ENCODE data around the gene JTB. TPM values are rescaled to one million over a fixed set of nuclear protein-coding genes. Genes with fewer than 3 reads are reported as not detected.

The JTB gene
- total RNA-seq, 1 donor from 2014 or later = 118 TPM

DNA sequence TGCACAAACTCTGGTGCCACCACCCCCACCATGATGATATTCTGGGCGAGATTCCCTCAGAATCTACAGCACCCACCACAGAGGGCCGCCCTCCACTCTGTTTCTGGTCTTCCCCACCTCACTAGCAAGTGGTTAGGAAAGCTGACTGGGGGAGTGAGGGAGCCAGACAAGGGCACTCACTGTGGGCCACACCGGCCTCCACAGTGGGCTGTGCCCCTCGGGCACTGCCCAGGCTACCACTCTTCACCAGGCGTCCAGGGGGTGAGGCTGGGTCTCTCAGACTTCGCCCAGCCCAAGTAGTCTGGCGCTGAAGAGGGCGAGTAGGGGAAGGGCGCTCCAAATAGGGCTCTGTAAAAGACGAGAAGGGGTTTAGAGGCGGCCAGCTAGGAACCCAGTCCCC lies 43.5 kb downstream of the JTB start:
- DNase-seq (ENCODE audit: low read depth in 2 of 2) = no peak

GRCh38 chr1:153933430-153933829 lies 44.0 kb downstream of the JTB start:
- no peak for DNase-seq (ENCODE audit: low read depth in 2 of 2)

GRCh38 chr1:153932156-153933131 lies 45.0 kb downstream of the JTB start:
- DNase-seq (ENCODE audit: low read depth in 2 of 2) = no peak

DNA sequence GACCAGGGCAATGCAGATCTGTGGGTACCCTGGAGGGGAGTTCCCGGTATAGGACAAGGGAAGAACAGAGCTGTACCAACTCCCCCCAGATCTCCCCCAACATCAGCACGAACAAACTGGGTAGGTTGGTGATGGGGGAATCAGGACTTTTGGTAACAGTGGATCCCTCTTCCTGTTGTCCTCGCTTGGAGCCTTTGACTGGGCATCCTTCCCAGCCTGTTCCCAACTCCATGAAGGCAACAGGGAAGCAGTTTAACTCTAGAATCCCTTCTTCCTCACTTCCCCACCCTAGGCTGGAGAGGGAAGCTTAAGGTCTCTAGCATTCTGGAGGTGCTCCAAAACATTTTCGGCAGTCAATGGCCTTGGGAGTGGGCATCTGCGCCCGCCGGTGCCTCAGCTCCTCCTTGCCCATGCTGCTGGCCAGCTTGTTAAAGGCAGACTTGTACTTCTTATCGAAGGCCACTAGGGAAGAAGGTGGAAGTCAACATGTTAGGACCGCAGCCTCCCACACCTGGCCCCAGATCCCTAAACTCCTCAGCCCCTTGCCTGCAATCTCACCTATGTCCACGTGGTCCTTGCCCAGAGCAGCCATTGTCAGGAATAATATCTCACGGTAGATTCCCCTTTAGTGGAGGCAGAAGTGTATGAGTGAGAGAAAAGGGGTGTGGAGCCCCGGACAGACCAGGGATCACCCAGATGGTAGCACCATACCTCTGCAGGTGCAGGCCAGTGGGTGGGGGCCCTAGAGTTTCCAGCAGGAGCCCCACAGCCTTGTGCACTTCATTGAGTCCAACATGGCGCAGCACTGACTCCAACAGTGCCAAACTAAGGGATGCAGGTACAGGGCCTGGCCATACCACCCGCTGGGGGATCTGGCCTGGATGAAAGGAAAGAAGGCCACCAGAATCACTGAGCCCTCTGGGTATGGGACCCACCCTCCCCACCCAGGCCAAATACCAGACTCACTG lies 47.2 kb downstream of the JTB start:
- no peak for DNase-seq (ENCODE audit: low read depth in 2 of 2)

DNA sequence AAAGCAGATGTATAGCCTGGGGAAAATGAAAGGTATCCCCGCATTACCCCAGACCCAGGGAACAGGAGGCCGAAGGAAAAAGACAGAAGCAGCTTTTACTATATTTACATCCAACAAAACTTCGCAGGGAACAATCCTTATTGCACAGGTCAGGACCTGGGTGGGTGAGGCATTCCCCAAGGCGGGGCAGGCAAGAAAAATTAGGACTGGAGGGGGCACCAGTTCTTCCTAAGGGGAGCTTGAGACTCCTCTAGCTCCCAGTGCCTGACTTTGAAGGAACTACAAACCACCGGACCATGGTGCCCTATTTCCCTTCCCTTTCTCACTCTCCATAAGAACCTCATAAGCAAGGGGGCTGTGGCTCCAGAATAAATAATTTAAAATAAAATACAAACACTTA lies 48.0 kb downstream of the JTB start:
- DNase-seq (ENCODE audit: low read depth in 2 of 2) = no peak

DNA sequence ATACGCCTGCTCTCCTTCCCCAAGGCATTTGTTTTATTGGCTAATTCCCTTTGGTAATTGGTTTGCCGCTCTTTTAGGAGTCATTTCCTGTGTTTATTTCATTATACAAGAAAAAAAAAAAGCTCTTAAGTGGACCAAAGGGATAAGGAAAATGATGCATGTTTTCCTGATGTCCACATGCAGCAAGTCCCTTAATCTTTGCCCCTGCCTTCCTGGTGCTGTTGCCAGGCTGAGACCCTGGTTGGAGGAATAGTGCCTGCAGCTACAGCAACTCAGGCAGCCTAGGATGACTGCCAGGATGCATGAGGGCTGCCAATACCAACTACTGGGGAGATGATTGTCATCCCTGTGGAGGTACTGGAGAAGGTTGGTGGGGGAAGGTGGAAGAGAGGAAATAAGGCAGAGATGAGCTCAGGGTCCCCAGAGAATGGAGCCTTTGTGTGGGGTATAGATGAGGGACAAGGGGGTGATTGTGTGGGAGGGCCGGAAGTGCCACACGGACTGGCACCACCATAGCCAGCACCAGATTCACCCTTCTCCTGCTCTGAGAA lies 48.6 kb downstream of the JTB start:
- DNase-seq (ENCODE audit: low read depth in 2 of 2) = peak in 1 of 2 donors; percentile 88

GRCh38 chr1:153928245-153928644 lies 49.2 kb downstream of the JTB start:
- no peak for DNase-seq (ENCODE audit: low read depth in 2 of 2)

- no peak for DNase-seq (ENCODE audit: low read depth in 2 of 2)
Observed at GRCh38 chr1:153926405-153926804, 51.1 kb downstream of the JTB start.

Other genes with a start within 250 kb of the JTB start
- 12.2 and 20.6 TPM in 2 replicates for gene INTS3, start 249.6 kb downstream of the JTB start, total RNA-seq
- gene SLC27A3, start 202.3 kb downstream of the JTB start, total RNA-seq = 16.3 and 35.3 TPM in 2 replicates
- 3.5 and 4.2 TPM in 2 replicates for gene GATAD2B, start 54.7 kb downstream of the JTB start, total RNA-seq
- 5.7 and 12.3 TPM in 2 replicates for gene DENND4B, start 31.0 kb downstream of the JTB start, total RNA-seq
- 2.0 and 4.6 TPM in 2 replicates for gene CRTC2, start 19.1 kb downstream of the JTB start, total RNA-seq
- 80.0 and 117 TPM in 2 replicates for gene SLC39A1, start 14.1 kb downstream of the JTB start, total RNA-seq
- 5.0 and 5.7 TPM in 2 replicates for gene CREB3L4, start 9.8 kb downstream of the JTB start, total RNA-seq
- gene RAB13, start 8.7 kb upstream of the JTB start, total RNA-seq = 36.8 and 45.2 TPM in 2 replicates
- 1,667 and 3,062 TPM in 2 replicates for gene RPS27, start 13.1 kb upstream of the JTB start, total RNA-seq
- under 0.01 and 0.20 TPM in 2 replicates for gene NUP210L, start 177.4 kb upstream of the JTB start, total RNA-seq
- 297 and 300 TPM in 2 replicates for gene TPM3, start 214.4 kb upstream of the JTB start, total RNA-seq
- not detected in 2 replicates for gene CFAP141, start 228.7 kb upstream of the JTB start, total RNA-seq
- gene UBAP2L, start 243.3 kb upstream of the JTB start, total RNA-seq = 30.1 and 34.3 TPM in 2 replicates

All from lung microvascular endothelial cell (primary cell).